ENCODE results near the gene BRI3.
"Not testable (repeated sequence)": the region's sequence is repeated elsewhere in the genome, so short reads cannot be mapped to it uniquely, and the experiment has no call there.

BRI3 gene

DNA sequence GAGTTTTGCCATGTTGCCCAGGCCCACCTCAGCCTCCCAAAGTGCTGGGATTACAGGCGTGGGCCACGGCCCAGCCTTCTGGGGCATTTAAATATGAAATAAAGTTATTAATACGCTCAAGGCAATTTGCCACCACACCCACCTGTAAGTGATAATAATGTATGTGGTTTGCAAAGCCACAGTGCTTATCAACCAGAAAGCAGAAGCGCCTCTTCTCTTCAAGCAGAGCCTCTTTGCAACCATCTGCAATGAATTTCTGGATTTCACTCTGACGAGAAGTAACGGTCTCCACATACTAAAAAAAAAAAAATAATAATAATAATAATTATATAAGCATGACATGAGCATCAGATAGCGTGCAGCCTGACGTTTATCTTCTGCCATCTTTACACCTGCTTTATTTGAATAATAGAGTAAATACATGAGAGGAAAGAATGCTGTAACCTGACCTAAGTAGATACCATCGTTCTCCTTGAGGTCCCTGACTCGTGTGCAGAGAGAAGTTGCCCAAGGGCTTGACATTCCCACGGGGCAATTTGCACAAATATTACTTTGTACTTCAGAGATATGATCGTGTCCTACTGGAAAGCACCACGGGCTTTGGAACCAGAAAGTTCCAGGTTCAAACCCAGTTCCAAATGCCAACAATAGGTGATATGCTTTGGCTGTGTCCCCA is 34.0 kb downstream of the BRI3 start:
- DNase-seq (ENCODE audit: low read depth): no peak

DNA sequence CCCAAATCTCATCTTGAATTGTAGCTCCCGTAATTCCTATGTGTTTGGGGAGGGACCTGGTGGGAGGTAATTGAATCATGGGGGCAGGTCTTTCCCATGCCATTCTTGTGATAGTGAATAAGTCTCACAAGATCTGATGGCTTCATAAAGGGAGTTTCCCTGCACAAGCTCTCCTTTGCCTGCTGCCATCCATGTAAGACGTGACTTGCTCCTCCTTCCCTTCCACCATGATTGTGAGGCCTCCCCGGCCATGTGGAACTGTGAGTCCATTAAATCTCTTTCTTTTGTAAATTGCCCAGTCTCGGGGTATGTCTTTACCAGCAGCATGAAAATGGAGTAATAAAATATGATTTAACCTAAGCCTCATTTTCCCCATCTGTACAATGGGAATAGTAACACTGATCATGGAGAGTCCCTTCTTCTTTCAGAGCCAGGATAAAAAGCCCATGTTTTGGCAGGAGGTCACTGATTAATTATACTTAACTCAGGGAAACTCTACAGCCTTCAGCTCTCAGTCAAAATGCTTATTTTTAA is 34.6 kb downstream of the BRI3 start:
- not testable (repeated sequence) for DNase-seq (ENCODE audit: low read depth)

DNA sequence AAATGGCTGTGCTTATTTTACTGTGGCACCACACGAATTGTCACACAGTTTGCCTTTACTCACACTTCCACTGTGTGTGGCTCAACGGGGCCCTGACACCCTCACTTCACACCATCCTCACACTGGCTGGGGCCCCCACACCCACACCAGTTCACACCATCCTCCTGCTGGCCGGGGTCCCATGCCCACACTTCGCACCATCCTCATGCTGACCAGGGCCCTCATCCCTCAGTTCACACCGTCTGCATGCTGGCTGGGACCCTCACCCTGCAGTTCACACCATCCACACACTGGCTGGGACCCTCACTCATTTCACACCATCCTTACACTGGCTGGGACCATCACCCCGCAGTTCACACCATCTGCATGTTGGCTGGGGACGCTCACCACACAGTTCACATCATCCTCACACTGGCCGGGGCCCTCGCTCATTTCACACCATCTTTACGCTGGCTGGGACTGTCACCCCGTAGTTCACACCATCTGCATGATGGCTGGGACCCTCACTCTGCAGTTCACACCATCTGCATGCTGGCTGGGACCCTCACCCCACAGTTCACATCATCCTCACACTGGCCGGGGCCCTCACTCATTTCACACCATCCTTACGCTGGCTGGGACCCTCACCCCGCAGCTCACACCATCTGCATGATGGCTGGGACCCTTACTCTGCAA is 36.0 kb downstream of the BRI3 start:
- no peak for DNase-seq (ENCODE audit: low read depth)

DNA sequence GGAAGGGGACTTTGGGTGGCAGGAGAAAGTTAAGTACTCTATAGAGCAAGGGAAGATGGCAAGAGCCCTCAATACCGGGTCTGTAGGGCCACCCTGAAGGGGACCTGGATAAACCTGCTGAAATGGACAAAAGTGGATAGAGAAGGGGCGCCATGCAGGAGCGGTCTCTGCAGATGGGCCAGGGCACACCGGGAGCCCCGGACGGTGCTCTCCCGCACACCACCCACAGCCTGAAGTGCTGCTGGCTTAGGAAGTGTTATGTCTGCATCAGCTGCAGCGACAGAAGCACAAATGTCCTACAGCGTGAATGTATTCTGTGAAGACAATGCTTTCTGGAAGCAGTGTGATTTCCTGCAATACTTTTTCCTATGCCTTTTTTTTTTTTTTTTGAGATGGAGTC is 37.7 kb downstream of the BRI3 start:
- DNase-seq (ENCODE audit: low read depth): no peak

DNA sequence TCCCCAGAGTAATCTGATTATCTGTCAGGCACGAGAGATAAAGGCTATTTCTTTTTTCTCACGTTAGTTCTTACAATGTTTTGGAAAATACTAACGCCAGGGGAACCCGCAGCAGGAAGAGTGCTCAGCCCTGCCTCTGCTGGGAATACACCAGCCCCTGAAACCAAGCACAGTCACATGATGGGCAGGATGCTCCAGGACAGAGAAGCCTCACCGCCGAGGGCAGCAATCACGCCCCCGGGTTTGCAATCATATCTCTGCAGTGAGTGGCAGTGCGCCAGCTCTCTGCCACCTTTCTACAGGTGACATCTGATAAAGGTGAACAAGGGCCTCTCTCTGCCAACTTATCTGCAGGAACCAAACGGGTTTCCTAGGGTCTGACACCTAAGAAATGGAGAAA is 39.8 kb downstream of the BRI3 start:
- no peak for DNase-seq (ENCODE audit: low read depth)

DNA sequence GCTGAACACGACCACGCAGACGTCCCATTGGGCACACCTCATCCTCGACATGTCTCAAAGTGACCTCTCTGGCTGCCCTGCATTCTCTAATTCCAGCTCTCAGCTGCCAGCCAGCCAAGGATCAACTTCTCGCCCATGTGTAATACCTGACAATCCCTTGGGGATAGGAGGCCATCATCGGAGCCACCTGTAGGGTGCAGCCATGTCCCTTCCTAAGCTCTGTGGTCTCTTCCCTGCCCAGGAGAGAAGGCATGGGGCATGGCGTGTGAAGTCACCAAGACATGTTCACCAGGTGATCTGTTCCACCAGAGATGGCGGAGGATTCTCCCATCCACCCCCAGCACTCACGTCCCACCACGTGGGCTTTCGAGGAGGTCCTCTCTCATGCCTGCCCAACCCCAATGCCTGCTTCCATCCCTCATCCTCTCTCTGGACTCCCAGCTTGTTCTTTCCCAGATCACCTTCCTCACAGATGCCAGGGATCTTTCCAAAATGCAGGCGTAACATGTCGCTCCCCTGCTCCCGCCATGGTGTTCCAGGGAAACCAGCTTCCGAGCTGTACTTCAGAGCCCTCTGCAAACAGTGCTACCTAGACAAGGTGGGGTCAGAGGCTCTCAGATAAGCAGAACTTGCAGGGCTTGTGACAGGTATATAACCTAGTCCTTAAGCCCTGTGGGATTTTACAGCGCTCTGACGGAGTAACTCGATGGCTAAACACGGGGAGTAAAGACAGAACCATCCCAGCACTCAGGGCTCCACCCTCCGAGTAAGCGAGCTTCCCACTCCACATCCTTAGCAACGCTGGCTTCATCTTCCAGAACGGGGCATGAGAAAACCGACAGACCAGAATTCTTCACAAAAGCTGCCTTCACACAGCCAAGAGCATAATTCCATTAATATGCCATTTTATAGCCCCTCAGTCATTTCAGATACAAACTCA is 41.1 kb downstream of the BRI3 start:
- DNase-seq (ENCODE audit: low read depth): no peak

DNA sequence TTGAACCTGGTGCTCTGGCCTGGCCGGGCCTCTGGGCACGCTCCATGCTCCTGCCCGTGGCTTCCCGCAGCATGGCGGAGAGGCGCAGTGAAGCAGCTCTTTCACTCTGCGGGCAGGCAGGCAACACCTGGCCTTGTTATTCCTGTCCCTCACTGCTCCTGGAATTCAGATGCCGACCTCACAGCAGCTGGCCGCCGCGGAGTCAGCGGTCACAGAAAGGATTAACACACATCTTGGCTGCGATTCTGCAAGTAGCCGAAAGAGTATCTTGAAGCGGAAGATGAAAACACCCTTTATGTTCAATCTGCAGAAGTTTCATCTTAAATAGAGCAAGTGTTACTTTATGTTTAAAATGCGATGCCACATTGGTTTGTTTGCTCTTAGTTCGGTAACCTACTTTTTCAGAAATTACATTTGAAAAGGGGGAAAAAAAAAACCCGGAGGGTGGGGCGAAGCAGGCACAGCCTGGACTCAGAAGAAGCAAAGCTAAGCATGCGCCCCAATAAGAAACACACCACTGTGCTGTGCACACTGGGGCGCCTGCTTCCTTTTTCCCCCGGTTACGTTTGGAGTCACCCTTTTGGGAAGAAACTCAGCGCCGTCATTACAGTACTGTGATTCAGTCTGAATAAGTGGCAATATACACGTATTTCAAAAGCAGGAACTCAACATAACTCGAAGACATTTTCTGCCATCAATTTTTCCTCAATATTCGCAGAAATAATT is 42.3 kb downstream of the BRI3 start:
- DNase-seq (ENCODE audit: low read depth): no peak

DNA sequence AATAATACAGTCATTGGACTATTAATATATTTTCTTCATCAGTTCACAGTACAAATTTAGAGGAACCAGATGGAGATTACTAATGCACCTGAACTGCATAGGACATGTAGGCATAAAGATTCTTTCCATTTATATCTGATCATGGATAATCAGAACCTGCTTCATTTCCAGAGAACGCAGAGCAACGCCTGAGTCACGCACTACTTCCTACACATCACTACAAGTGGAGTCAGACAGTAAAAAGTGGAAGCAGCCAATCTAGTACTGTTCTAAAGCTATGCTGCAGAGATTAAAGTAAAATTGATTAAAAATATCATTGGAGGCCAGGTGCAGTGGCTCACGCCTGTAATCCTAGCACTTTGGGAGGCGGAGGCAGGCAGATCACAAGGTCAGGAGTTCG is 43.3 kb downstream of the BRI3 start:
- DNase-seq (ENCODE audit: low read depth): no peak

DNA sequence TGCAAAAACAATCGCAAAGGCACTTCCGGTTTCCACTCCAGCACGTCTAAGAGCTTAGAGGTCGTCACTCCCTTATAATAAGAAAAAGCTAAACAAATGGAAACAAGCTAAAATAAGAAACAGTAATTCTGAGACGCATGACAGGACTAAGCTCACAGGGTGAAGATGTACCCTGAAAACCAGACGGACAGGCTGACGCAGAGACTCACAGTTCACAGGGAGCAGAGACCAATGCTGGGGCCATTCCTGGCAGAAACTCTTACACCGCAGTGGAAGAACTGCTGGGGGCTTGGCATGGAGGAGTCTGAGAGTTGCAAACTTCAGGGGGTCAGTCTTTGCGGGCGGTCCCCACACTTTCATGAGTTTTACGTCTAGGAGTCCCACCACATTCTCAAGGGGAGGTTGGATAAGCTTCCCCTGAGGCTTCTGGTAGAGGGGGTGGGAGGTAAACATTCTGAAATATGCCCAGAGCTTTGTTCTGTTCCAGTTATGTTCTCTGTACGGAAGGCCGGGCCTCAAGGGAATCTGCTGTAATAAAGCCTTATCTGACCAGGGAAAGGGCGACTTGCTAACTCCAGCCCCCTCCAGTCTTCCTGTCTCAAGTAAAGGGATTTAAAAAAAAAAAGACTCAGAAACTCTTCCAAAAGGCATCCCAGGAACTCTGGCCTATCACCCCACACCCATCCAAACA is 47.8 kb downstream of the BRI3 start:
- no peak for DNase-seq (ENCODE audit: low read depth)

DNA sequence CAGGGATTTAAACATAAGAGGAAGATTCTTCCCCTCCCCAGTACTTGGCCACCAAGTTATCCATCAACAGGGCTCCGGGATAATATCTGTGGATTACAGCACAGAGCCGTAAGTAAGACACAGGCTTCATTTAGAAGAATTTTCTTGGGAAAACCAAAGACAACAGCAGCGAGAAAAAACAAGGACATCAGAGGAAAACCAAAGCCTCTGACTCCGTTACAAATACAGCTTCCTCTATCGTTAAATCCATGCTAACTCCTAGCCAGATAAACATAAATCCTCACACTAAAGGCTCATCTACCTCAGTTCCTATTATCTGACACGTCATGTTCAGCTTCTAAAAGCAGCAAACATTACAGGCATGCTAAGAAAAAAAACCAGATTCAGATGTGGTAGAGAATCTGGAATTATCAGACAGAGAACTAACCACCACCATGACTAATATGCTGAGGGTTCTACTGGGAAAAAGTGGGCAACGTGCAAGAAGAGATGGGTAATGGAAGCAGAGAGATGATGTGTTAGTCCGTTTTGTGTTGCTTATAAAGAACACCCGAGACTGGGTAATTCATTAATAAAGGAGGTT is 48.4 kb downstream of the BRI3 start:
- DNase-seq (ENCODE audit: low read depth): no peak

DNA sequence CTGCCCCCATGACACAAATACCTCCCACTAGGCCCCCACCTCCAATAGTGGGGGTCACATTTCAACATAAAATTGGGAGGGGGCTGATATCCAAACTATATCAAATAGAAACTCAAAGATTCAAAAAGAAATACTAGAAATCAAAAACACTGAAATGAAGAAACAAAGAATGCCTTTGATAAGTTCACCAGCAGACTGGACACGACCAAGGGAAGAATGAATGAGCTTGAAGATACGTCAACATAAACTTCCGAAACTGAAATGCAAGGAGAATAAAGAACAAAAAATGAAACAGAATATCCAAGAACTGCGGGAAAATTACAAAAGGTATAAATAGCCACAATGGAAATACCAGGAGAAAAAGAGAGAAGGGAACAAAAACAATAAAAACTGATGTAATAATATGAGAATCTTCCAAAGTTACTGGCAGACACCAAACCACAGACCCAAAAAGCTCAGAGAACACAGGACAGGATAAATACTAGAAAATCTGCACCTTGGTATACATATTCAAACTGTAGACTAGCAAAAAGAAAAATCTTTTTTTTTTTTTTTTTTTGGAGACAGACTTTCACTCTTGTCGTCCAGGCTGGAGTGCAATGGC is 49.5 kb downstream of the BRI3 start:
- no peak for DNase-seq (ENCODE audit: low read depth)

DNA sequence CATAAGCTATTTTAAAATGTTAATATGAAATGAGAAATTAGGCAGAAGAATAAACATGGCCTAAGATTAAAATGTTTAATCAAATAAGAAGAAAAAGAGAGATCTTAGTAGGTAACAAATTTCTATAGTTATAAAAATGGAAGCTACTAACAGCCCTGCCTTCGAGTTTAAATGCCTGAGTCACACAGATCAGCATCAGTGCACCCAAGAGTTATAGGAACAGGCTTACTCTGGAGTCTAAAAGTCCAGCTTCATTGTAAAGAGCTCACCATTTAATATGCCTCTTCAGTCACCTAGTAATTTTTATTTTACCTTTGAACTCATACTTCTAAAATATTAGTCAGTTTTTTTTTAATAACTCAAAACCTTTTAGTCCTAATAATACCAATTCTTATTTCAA is 52.6 kb downstream of the BRI3 start:
- DNase-seq (ENCODE audit: low read depth): no peak

DNA sequence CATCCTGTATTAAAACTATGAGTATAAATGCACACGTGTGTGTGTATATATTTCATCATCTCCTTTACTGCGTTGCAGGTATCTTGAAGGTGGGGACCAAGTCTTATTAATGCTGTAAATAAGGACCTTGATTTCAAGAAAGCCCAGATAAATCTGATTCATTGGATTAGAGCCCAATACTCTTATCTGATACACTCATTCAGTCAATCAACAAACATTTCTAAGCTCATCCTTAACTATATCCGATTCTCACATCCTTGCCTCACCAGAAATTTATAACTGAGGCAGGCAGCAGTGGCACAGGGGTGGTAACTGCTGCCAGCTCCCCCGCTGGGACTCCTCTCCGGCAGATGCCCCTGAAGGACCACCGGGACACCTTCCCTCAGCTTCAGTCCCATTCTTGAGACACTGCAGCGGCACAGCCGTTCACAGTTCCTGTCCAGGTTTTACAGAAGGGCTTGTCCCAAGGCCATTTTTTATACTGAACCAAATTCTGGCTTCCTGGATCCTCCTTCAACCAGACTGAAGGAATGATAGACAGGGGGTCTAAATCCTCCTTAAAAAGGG is 54.0 kb downstream of the BRI3 start:
- no peak for DNase-seq (ENCODE audit: low read depth)

DNA sequence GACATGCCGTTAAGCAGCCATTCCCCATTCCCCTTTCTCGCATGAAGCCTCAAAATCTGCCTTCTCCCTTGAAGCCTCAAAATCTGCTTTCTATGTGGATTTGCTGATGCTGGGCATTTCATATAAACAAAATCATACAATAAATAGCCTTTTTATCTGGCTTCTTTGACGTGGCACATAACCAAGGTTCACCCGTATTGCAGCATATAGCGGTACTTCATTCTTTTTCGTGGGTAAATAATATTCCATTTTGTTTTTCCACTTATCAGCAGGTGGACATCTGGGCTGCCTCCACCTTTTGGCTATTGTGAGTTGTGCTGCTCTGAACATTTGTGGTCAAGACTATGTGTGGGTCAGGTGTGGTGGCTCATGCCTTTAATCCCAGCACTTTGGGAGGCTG is 57.0 kb downstream of the BRI3 start:
- no peak for DNase-seq (ENCODE audit: low read depth)

DNA sequence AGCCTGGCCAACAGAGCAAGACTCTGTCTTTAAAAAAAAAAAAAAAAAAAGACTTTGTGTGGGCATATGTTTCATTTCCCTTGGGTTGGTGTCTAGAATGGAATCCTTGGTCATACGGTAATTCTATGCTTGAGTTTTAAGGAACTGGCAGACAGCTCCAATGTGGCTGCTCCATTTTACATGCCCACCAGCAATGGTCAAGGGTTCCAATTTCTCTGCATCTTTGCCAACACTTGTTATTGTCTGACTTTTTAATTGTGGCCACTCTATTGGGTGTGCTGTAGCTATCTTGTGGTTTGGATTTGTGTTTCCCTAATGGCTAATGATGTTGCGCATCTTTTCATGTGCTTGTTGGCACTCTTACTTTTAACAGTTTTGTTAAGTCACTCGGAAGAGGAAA is 57.6 kb downstream of the BRI3 start:
- DNase-seq (ENCODE audit: low read depth): no peak

DNA sequence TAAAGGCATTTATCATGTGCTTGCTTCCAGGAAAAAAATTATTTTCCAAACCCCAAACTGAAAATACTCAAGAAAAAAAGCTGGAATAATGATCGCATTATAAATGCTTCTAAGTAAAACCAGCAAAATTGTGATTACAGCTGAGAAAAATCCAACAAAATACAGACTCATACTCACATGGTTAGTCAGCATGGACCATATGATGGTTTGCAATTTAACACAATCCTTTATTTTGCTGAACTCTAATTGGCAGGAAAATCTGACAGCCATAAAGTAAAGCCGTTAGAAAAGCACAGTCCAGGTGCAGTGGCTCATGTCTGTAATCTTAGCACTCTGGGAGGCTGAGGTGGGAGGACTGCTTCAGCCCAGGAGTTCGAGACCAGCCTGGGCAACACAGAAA is 59.6 kb downstream of the BRI3 start:
- DNase-seq (ENCODE audit: low read depth): no peak

Measured in activated T-cell treated with anti-CD3 and anti-CD28 coated beads for 1 hour (primary cell).